Prostate gland (tissue), 2 donors: ENCODE results near the gene SLC14A1. TPM values are rescaled to one million over a fixed set of nuclear protein-coding genes. Genes with fewer than 3 reads are reported as not detected.

ENCODE experiments used
- DNase-seq: peaks from one replicate; pipeline ENCODE4 v3.0.0-alpha.2; 2019; ENCODE audit warnings: low spot score
- H3K27ac ChIP-seq, 2 donors: fragments of 200-600 bp; sonication (generic); 2 replicates each; pipeline ENCODE4 v1.5.1; 2017 to 2019
- H3K27me3 ChIP-seq: fragments of 200-600 bp; sonication (generic); replicated peaks from 2 replicates; pipeline ENCODE4 v1.5.1; 2019; ENCODE audit not compliant: insufficient read depth
- H3K36me3 ChIP-seq, 2 donors: fragments of 200-600 bp; sonication (generic); 1 replicate in 1 of 2; 2 replicates in 1 of 2; pipeline versions ENCODE4 v1.5.1 to v1.8.1; 2017 to 2019
- H3K4me1 ChIP-seq: fragments of 200-600 bp; sonication (generic); replicated peaks from 2 replicates; pipeline ENCODE4 v1.5.1; 2019
- H3K4me3 ChIP-seq, 2 donors: fragments of 200-600 bp; sonication (generic); 2 replicates each; pipeline ENCODE4 v1.5.1; 2017 to 2019
- H3K9me3 ChIP-seq: fragments of 200-600 bp; sonication (generic); 2 replicates; pipeline ENCODE4 v1.5.1; 2017
- POLR2A ChIP-seq: fragments of 450-650 bp; IDR thresholded peaks from one replicate; pipeline ENCODE4 v1.6.1; 2016; ENCODE audit warnings: antibody characterized with exemption, mild to moderate bottlenecking
- POLR2AphosphoS5 ChIP-seq: sonication (generic); formaldehyde crosslinking; IDR thresholded peaks from one replicate; pipeline ENCODE4 v1.6.1; 2017; ENCODE audit warnings: antibody characterized with exemption
- WGBS: methylation state at CpG from one replicate; pipeline ENCODE4 v1.1.5; 2018; 5-methylcytosine and 5-hydroxymethylcytosine counted together
- intact Hi-C: fragments of 100-400 bp; cut with DNase I; formaldehyde crosslinking; loops from one replicate; pipeline ENCODE4 v1.14.2; 2022
- total RNA-seq, 2 donors: library from RNA; depleted of rRNA; stranded (reverse); fragments of >200 nt; gene quantifications; one replicate each; pipeline ENCODE4 v1.1.0, GENCODE V29; 2016
- TF ChIP-seq, protein P1 (sequence below), 4 experiments: fragments of 200-600 bp in 2 of 4; fragments of 450-650 bp in 2 of 4; sonication (generic) in 2 of 4; IDR thresholded peaks; 1 replicate in 3 of 4; 2 replicates in 1 of 4; pipeline ENCODE4 v1.5.1; 2016 to 2019; ENCODE audit warnings: antibody characterized with exemption in 4 of 4, mild to moderate bottlenecking in 2 of 4, moderate library complexity in 2 of 4

SLC14A1 gene
- total RNA-seq, 2 donors from 2014 or later, result 31.8 to 139 TPM

DNA sequence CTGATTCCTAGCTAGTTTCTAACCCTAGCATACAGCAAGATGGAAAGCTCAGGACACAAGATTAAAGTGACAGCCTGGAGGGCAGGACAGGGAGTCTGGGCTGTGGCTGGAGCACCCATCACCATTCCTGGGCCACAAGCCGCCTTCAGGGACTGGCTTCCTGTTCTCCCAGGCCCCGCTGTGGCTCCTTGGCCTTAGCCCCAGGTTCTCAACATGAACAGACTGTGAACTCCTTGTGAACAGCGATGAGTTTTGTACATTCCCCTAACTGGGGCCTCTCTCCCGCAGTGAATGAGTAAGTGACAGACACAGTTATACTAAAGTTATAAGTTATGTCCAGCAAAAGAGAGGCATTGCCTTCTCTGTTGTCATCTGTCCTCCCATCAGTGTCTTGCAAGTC, 35.9 kb upstream of the SLC14A1 start:
- Histone ChIP-seq H3K36me3 (no peaks in the 10 kb centered on the region), H3K4me3 (no peak overlapping the region), H3K4me1 (no peaks in the 10 kb centered on the region), H3K27me3 (no peaks in the 10 kb centered on the region), H3K27ac (no peak overlapping the region), H3K9me3 (no peaks in the 10 kb centered on the region)
- no peak for TF ChIP-seq POLR2AphosphoS5
- DNase-seq, result no peak
- intact Hi-C loops, result loop anchor here (10.0 kb wide), 1 partner anchor 387 kb away; the partner anchor contains the start of gene PSTPIP2
- 71% methylated on average over 4 of the region's 4 CpGs for WGBS

DNA sequence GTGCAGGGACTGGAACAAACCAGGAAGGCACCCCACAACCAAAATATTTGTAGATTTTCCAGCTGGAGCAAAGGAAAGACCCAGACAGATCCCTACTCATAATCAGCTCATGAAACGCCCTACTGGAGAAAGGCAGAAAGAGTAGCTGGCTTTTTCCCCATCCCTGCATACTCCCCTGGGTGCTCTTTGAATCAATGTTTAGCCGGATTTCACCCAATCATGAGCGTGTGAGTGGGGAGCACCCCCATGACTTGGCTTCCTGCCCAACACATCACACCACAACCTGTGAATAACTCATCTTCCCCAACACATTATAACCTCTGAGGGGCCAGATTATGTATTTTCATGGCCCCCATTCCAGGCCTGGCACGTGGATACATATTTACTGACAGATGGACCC, 35.1 kb upstream of the SLC14A1 start:
- no peaks in the 10 kb centered on the region for H3K27me3 ChIP-seq
- no peak overlapping the region for H3K27ac ChIP-seq
- DNase-seq, result no peak
- no peak overlapping the region for H3K4me3 ChIP-seq
- no peaks in the 10 kb centered on the region for H3K9me3 ChIP-seq
- H3K4me1 ChIP-seq, result no peaks in the 10 kb centered on the region
- H3K36me3 ChIP-seq, result no peaks in the 10 kb centered on the region
- 85% methylated on average over 4 of the region's 4 CpGs for WGBS
- TF ChIP-seq POLR2A (no peak), POLR2AphosphoS5 (no peak)
- TF ChIP-seq, protein P1, sequence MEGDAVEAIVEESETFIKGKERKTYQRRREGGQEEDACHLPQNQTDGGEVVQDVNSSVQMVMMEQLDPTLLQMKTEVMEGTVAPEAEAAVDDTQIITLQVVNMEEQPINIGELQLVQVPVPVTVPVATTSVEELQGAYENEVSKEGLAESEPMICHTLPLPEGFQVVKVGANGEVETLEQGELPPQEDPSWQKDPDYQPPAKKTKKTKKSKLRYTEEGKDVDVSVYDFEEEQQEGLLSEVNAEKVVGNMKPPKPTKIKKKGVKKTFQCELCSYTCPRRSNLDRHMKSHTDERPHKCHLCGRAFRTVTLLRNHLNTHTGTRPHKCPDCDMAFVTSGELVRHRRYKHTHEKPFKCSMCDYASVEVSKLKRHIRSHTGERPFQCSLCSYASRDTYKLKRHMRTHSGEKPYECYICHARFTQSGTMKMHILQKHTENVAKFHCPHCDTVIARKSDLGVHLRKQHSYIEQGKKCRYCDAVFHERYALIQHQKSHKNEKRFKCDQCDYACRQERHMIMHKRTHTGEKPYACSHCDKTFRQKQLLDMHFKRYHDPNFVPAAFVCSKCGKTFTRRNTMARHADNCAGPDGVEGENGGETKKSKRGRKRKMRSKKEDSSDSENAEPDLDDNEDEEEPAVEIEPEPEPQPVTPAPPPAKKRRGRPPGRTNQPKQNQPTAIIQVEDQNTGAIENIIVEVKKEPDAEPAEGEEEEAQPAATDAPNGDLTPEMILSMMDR (IDR thresholded peaks at IDR 0.05), result no peak
- intact Hi-C loops, result loop anchor here (10.0 kb wide), 1 partner anchor 386 kb away; the partner anchor contains the start of gene PSTPIP2

DNA sequence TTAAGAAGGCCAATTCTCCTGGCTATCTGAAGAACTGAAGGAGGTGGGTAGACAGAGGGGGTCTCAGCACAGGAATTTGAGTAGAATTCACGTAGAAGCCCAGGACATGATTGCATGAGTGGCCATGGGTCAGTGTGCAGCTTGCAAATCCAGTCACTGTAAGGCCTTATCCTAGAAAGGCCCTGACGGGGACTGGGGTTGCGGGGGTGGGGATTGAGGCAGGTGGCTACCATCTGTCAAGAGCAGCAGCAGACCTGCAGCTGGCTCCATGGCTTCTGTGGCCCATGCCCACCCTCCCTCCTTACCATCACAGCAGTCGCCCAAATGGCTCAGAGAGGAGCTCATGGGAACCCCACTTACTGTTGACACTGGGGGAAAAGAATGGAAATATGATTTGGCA, 34.6 kb upstream of the SLC14A1 start:
- Histone ChIP-seq H3K27ac (no peak overlapping the region), H3K9me3 (no peaks in the 10 kb centered on the region), H3K4me3 (no peak overlapping the region), H3K27me3 (no peaks in the 10 kb centered on the region), H3K4me1 (no peaks in the 10 kb centered on the region), H3K36me3 (no peaks in the 10 kb centered on the region)
- TF ChIP-seq POLR2AphosphoS5 (no peak), POLR2A (no peak)
- TF ChIP-seq, protein P1 (IDR thresholded peaks at IDR 0.05), result no peak
- no peak for DNase-seq
- intact Hi-C loops, result loop anchor here (10.0 kb wide), 1 partner anchor 385 kb away; the partner anchor contains the start of gene PSTPIP2
- 94% methylated on average over 4 of the region's 4 CpGs for WGBS

DNA sequence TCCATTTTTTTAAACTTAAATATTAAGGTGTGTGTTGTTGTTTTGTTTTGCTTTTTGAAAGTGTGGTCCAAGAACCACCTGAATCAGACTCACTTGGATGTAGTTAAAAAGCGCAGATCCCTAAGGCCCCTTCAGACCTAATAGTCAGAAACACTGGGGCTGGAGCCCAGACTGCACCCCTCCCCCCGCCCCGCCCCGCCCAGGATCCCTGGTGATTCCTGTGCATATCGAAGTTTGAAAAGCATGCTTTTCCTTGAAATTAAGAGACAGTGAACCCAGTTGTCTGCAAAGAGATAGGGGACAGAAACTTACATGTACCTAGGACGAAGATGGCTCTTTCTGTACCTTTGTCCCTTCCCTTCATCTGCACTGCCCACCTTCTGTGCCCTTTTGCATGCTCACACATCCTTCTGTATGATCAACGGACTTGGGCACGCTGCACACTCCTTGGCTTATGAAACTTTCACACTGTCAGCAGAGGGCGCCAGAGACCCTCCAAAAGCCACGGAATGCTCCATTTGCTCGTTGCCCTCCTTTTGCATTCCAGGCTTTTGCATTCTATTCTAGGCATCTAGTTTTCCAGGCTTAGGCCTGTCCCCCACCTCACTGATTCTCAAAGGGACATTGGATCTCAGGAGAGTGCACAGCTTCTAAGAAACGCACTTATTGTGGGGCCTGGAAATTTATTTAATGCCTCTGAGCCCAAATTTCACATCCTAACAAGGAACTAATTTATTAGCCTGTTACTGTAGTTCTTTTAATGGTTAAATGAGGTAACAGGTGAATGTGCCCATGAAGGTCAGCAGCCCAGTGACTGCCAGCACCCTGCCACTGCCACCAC, 32.8 kb upstream of the SLC14A1 start:
- intact Hi-C loops, result loop anchor here (2.0 to 5.0 kb wide), 2 partner anchors 70 to 191 kb away; no protein-coding TSS in a partner anchor
- no peaks in the 10 kb centered on the region for H3K9me3 ChIP-seq
- 18% methylated on average over 12 of the region's 12 CpGs for WGBS

DNA sequence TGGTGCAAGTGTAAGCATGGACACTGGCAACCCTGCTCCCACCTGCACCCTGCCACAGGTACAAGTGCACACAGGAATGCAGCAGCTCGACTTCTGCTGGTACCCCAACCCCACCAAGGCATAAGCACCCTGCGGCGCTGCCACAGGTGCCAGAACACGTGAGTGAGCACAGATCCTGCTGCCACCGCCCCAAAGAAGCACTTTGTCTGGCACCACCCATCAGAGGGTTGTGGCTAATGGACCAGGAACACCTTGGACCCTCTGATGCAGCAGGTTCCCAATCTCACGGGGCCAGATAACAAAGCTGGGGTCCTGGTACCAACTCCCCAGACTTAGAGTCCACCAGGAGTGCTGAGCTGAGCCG, 32.2 kb upstream of the SLC14A1 start:
- 70% methylated on average over 7 of the region's 7 CpGs for WGBS
- intact Hi-C loops, result loop anchor here (2.0 to 5.0 kb wide), 2 partner anchors 71 to 191 kb away; no protein-coding TSS in a partner anchor
- TF ChIP-seq, protein P1 (IDR thresholded peaks at IDR 0.05), result no peak
- no peak for TF ChIP-seq POLR2AphosphoS5
- TF ChIP-seq POLR2A, result no peak
- Histone ChIP-seq H3K4me1 (no peaks in the 10 kb centered on the region), H3K36me3 (no peaks in the 10 kb centered on the region), H3K27ac (no peak overlapping the region), H3K9me3 (no peaks in the 10 kb centered on the region), H3K27me3 (no peaks in the 10 kb centered on the region), H3K4me3 (no peak overlapping the region)
- no peak for DNase-seq

More for the DNA sequence above, 32.8 kb upstream of the SLC14A1 start:
- peak; percentile 78 for DNase-seq
- Histone ChIP-seq H3K27me3 (no peaks in the 10 kb centered on the region), H3K4me3 (no peak overlapping the region), H3K36me3 (no peaks in the 10 kb centered on the region), H3K27ac (no peak overlapping the region), H3K4me1 (no peaks in the 10 kb centered on the region)
- TF ChIP-seq, protein P1 (IDR thresholded peaks at IDR 0.05), result peak; percentile 45 to 91 (median 84)
- peak; percentile 42 for TF ChIP-seq POLR2AphosphoS5
- TF ChIP-seq POLR2A, result no peak
